ENCODE measurements around the gene HMGN2. TPM values are rescaled to one million over a fixed set of nuclear protein-coding genes. Genes with fewer than 3 reads are reported as not detected.

The HMGN2 gene
- total RNA-seq, 1 experiment from 2014 or later = 414 TPM

GRCh38 chr1:26472320-26472900 is at the start of gene HMGN2 (continued):
- peak; percentile 91 for TF ChIP-seq USF2 (CRISPR knock-in tag; IDR thresholded peaks at IDR 0.05)
- no peak for TF ChIP-seq ESRRA (CRISPR knock-in tag; IDR thresholded peaks at IDR 0.05; ENCODE audit: borderline replicate concordance)
- 0 out of 2 replicates have a peak, but pooled peaks have one; percentile 43 for TF ChIP-seq PRRX2 (CRISPR knock-in tag; IDR thresholded peaks at IDR 0.05)
- TF ChIP-seq, protein P1, sequence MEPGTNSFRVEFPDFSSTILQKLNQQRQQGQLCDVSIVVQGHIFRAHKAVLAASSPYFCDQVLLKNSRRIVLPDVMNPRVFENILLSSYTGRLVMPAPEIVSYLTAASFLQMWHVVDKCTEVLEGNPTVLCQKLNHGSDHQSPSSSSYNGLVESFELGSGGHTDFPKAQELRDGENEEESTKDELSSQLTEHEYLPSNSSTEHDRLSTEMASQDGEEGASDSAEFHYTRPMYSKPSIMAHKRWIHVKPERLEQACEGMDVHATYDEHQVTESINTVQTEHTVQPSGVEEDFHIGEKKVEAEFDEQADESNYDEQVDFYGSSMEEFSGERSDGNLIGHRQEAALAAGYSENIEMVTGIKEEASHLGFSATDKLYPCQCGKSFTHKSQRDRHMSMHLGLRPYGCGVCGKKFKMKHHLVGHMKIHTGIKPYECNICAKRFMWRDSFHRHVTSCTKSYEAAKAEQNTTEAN (CRISPR knock-in tag; IDR thresholded peaks at IDR 0.05) = no peak
- TF ChIP-seq FOXP4 (CRISPR knock-in tag; IDR thresholded peaks at IDR 0.05) = peak; percentile 50; the same call in 1 of the 2 replicates
- TF ChIP-seq PRDM15 (CRISPR knock-in tag; IDR thresholded peaks at IDR 0.05) = no peak
- TF ChIP-seq KAT7 (CRISPR knock-in tag; IDR thresholded peaks at IDR 0.05; ENCODE audit: borderline replicate concordance) = no peak
- TF ChIP-seq SMAD4 (CRISPR knock-in tag; IDR thresholded peaks at IDR 0.05) = no peak
- TF ChIP-seq FOXP1 (CRISPR knock-in tag; IDR thresholded peaks at IDR 0.05; ENCODE audit: borderline replicate concordance) = peak; percentile 22; the same call in 1 of the 2 replicates
- no peak for TF ChIP-seq ZNF396 (CRISPR knock-in tag; IDR thresholded peaks at IDR 0.05; ENCODE audit: borderline replicate concordance)
- TF ChIP-seq HMGA2 (CRISPR knock-in tag; IDR thresholded peaks at IDR 0.05) = no peak
- TF ChIP-seq CBFB (CRISPR knock-in tag; IDR thresholded peaks at IDR 0.05; ENCODE audit: low read depth) = no peak
- TF ChIP-seq, protein P2, sequence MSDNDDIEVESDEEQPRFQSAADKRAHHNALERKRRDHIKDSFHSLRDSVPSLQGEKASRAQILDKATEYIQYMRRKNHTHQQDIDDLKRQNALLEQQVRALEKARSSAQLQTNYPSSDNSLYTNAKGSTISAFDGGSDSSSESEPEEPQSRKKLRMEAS (CRISPR knock-in tag; IDR thresholded peaks at IDR 0.05) = no peak
- 0 out of 2 replicates have a peak, but pooled peaks have one; percentile 19 for TF ChIP-seq ZNF317 (CRISPR knock-in tag; IDR thresholded peaks at IDR 0.05; ENCODE audit: borderline replicate concordance, low read depth)
- TF ChIP-seq ZNF281 (CRISPR knock-in tag; IDR thresholded peaks at IDR 0.05) = no peak
- TF ChIP-seq SP1 (CRISPR knock-in tag; conservative IDR thresholded peaks at IDR 0.05) = no peak; the same call in 1 of the 2 replicates
- TF ChIP-seq CREB1 (CRISPR knock-in tag; IDR thresholded peaks at IDR 0.05) = peak; percentile 47; the same call in 1 of the 2 replicates
- no peak for TF ChIP-seq ZSCAN18 (CRISPR knock-in tag; IDR thresholded peaks at IDR 0.05)
- no peak for TF ChIP-seq NR1H2 (CRISPR knock-in tag; IDR thresholded peaks at IDR 0.05)
- 0 out of 2 replicates have a peak, but pooled peaks have one; percentile 16 for TF ChIP-seq JUN (CRISPR knock-in tag; IDR thresholded peaks at IDR 0.05)
- TF ChIP-seq CREM (CRISPR knock-in tag; IDR thresholded peaks at IDR 0.05) = no peak
- TF ChIP-seq E2F1 (CRISPR knock-in tag; IDR thresholded peaks at IDR 0.05) = no peak
- TF ChIP-seq GRHL2 (CRISPR knock-in tag; IDR thresholded peaks at IDR 0.05; ENCODE audit: insufficient replicate concordance, severe bottlenecking) = no peak

Measured in WTC11 (cell line).